ENCODE results near the gene KLHL11. TPM values are rescaled to one million over a fixed set of nuclear protein-coding genes. Genes with fewer than 3 reads are reported as not detected.

Gene KLHL11
- total RNA-seq, 1 donor from 2014 or later: 31.5 TPM

GRCh38 chr17:41811549-41812380 is 53.5 kb downstream of the KLHL11 start, which contains the start of gene P3H4:
TSS of gene P3H4 (minus strand) at chr17:41811949. CDS start at chr17:41811915, 34 bp downstream.
- peak; percentile 88 for DNase-seq (ENCODE audit: low spot score)

GRCh38 chr17:41810659-41811548 is 54.3 kb downstream of the KLHL11 start:
- DNase-seq (ENCODE audit: low spot score): no peak

GRCh38 chr17:41806685-41807445 is 58.4 kb downstream of the KLHL11 start:
- DNase-seq (ENCODE audit: low spot score): no peak

Other genes starting within 250 kb of the KLHL11 start
- gene KRT17, start 240.8 kb downstream of the KLHL11 start, total RNA-seq (ENCODE audit: insufficient read depth, low replicate concordance): 762 TPM
- 146 TPM for gene EIF1, start 176.5 kb downstream of the KLHL11 start, total RNA-seq (ENCODE audit: insufficient read depth, low replicate concordance)
- gene GAST, start 153.1 kb downstream of the KLHL11 start, total RNA-seq (ENCODE audit: insufficient read depth, low replicate concordance): not detected
- gene HAP1, start 130.8 kb downstream of the KLHL11 start, total RNA-seq (ENCODE audit: insufficient read depth, low replicate concordance): 0.24 TPM
- gene JUP, start 78.7 kb downstream of the KLHL11 start, total RNA-seq (ENCODE audit: insufficient read depth, low replicate concordance): 58.3 TPM
- 94.9 TPM for gene P3H4, start 53.5 kb downstream of the KLHL11 start, total RNA-seq (ENCODE audit: insufficient read depth, low replicate concordance)
- 317 TPM for gene FKBP10, start 52.4 kb downstream of the KLHL11 start, total RNA-seq (ENCODE audit: insufficient read depth, low replicate concordance)
- gene NT5C3B, start 29.2 kb downstream of the KLHL11 start, total RNA-seq (ENCODE audit: insufficient read depth, low replicate concordance): 50.1 TPM
- gene KLHL10, start 27.6 kb downstream of the KLHL11 start, total RNA-seq (ENCODE audit: insufficient read depth, low replicate concordance): 1.7 TPM
- gene ACLY, start 53.5 kb upstream of the KLHL11 start, total RNA-seq (ENCODE audit: insufficient read depth, low replicate concordance): 66.2 TPM
- not detected for gene ODAD4, start 65.2 kb upstream of the KLHL11 start, total RNA-seq (ENCODE audit: insufficient read depth, low replicate concordance)
- 28.6 TPM for gene CNP, start 101.4 kb upstream of the KLHL11 start, total RNA-seq (ENCODE audit: insufficient read depth, low replicate concordance)
- 60.9 TPM for gene DNAJC7, start 152.0 kb upstream of the KLHL11 start, total RNA-seq (ENCODE audit: insufficient read depth, low replicate concordance)
- gene NKIRAS2, start 154.7 kb upstream of the KLHL11 start, total RNA-seq (ENCODE audit: insufficient read depth, low replicate concordance): 41.2 TPM
- 1.2 TPM for gene C17orf113, start 185.2 kb upstream of the KLHL11 start, total RNA-seq (ENCODE audit: insufficient read depth, low replicate concordance)
- gene ZNF385C, start 233.1 kb upstream of the KLHL11 start, total RNA-seq (ENCODE audit: insufficient read depth, low replicate concordance): 1.2 TPM
- 6.3 TPM for gene DHX58, start 247.3 kb upstream of the KLHL11 start, total RNA-seq (ENCODE audit: insufficient read depth, low replicate concordance)